Measurements from ENCODE around the gene LAT. TPM values are rescaled to one million over a fixed set of nuclear protein-coding genes. Genes with fewer than 3 reads are reported as not detected.
A peak's percentile ranks its signal among the peaks of the same experiment; 100 is the strongest.

The LAT gene
- total RNA-seq, 6 donors from 2014 or later, result 3.5 to 70.2 (median 17.5) TPM

GRCh38 chr16:28951410-28951943 lies 33.4 kb upstream of the LAT start:
- Histone ChIP-seq H3K27ac (peak overlapping the region; percentile 81 to 92 (median 86)), H3K4me3 (peak overlapping the region; percentile 67 to 98 (median 78)), H3K9me3 (no peaks in the 10 kb centered on the region), H3K27me3 (no peaks in the 10 kb centered on the region), H3K4me1 (peaks cover 13 to 24% (median 14%) of the 10 kb centered on the region in 4 donors), H3K36me3 (peaks cover 8 to 40% (median 29%) of the 10 kb centered on the region in 4 donors)
- no peak for TF ChIP-seq POLR2A (IDR thresholded peaks at IDR 0.05)
- TF ChIP-seq POLR2AphosphoS5 (IDR thresholded peaks at IDR 0.05), result no peak
- TF ChIP-seq CTCF (IDR thresholded peaks at IDR 0.05), result no peak
- TF ChIP-seq EP300 (IDR thresholded peaks at IDR 0.05), result no peak
- ATAC-seq (ENCODE audit: low FRiP score in 2 of 2) (peak in 1 of 2 donors; percentile 49), DNase-seq (peak in 1 of 2 donors; percentile 44)
- WGBS, 2 donors, result 3% methylated on average over 12 to 15 of the region's 17 CpGs

- Histone ChIP-seq H3K9me3 (no peaks in the 10 kb centered on the region), H3K27me3 (no peaks in the 10 kb centered on the region), H3K27ac (no peak overlapping the region), H3K4me3 (no peak overlapping the region), H3K36me3 (peaks cover 21 to 96% (median 73%) of the 10 kb centered on the region in 4 donors), H3K4me1 (no peaks in the 10 kb centered on the region)
- ATAC-seq (ENCODE audit: low FRiP score in 2 of 2) (no peak), DNase-seq (no peak)
- 89 to 91% methylated on average over 9 of the region's 9 CpGs for WGBS, 2 donors
- TF ChIP-seq EP300 (IDR thresholded peaks at IDR 0.05), result no peak
- TF ChIP-seq CTCF (IDR thresholded peaks at IDR 0.05), result no peak
- TF ChIP-seq POLR2AphosphoS5 (IDR thresholded peaks at IDR 0.05), result no peak
- no peak for TF ChIP-seq POLR2A (IDR thresholded peaks at IDR 0.05)
These were observed 26.6 kb upstream of the LAT start for GRCh38 chr16:28958216-28958615.

GRCh38 chr16:28958836-28959235 lies 26.0 kb upstream of the LAT start:
- no peak overlapping the region for H3K4me3 ChIP-seq
- H3K27ac ChIP-seq, result no peak overlapping the region
- H3K36me3 ChIP-seq, result peaks cover 21 to 96% (median 76%) of the 10 kb centered on the region in 4 donors
- H3K9me3 ChIP-seq, result no peaks in the 10 kb centered on the region
- 89 to 90% methylated on average over 5 to 6 of the region's 6 CpGs for WGBS, 2 donors
- no peaks in the 10 kb centered on the region for H3K4me1 ChIP-seq
- DNase-seq (no peak), ATAC-seq (ENCODE audit: low FRiP score in 2 of 2) (no peak)
- H3K27me3 ChIP-seq, result no peaks in the 10 kb centered on the region
- TF ChIP-seq POLR2A (IDR thresholded peaks at IDR 0.05) (no peak), EP300 (IDR thresholded peaks at IDR 0.05) (no peak), CTCF (IDR thresholded peaks at IDR 0.05) (no peak), POLR2AphosphoS5 (IDR thresholded peaks at IDR 0.05) (no peak)

DNA sequence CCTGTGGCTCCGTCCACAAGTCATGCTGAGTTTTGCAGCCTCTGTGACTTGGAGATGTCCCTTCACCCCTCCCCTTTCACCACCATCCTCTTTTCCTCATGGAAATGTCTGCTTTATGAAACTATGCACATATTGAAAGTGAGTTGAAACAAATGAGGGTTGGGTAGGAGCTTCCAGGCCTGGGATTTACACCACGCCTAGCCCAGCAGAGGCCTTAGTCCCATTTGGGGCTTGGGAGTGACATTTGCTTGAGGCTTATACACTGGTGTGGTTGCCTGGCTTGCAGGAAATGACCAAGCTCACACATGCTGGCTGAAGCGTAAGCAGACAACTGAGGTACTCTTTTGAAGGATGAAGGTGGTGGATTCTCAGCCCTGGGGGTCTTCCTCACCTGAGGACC lies 20.8 kb upstream of the LAT start:
- no peaks in the 10 kb centered on the region for H3K27me3 ChIP-seq
- H3K36me3 ChIP-seq, result peaks cover 14 to 63% (median 48%) of the 10 kb centered on the region in 4 donors
- 95 to 100% methylated on average over 2 to 3 of the region's 3 CpGs for WGBS, 2 donors
- H3K9me3 ChIP-seq, result no peaks in the 10 kb centered on the region
- no peak for ATAC-seq (ENCODE audit: low FRiP score in 2 of 2)
- no peak for DNase-seq
- no peak overlapping the region for H3K4me3 ChIP-seq
- H3K27ac ChIP-seq, result no peak overlapping the region
- TF ChIP-seq CTCF (IDR thresholded peaks at IDR 0.05) (no peak), EP300 (IDR thresholded peaks at IDR 0.05) (no peak), POLR2A (IDR thresholded peaks at IDR 0.05) (no peak), POLR2AphosphoS5 (IDR thresholded peaks at IDR 0.05) (no peak)
- H3K4me1 ChIP-seq, result no peaks in the 10 kb centered on the region

GRCh38 chr16:28964496-28964895 lies 20.4 kb upstream of the LAT start:
- H3K4me3 ChIP-seq, result no peak overlapping the region
- WGBS, 2 donors, result 81 to 91% methylated on average over 2 of the region's 2 CpGs
- no peak overlapping the region for H3K27ac ChIP-seq
- DNase-seq (no peak), ATAC-seq (ENCODE audit: low FRiP score in 2 of 2) (no peak)
- H3K4me1 ChIP-seq, result no peaks in the 10 kb centered on the region
- H3K9me3 ChIP-seq, result no peaks in the 10 kb centered on the region
- TF ChIP-seq POLR2AphosphoS5 (IDR thresholded peaks at IDR 0.05), result no peak
- TF ChIP-seq EP300 (IDR thresholded peaks at IDR 0.05), result no peak
- no peak for TF ChIP-seq POLR2A (IDR thresholded peaks at IDR 0.05)
- TF ChIP-seq CTCF (IDR thresholded peaks at IDR 0.05), result no peak
- no peaks in the 10 kb centered on the region for H3K27me3 ChIP-seq
- H3K36me3 ChIP-seq, result peaks cover 11 to 59% (median 46%) of the 10 kb centered on the region in 4 donors
